HCT116 (cell line): ENCODE results near the gene CACNA2D2. TPM values are rescaled to one million over a fixed set of nuclear protein-coding genes. Genes with fewer than 3 reads are reported as not detected.

Experiments
- ATAC-seq: fragments of 200-7000 bp; cut with Tn5 transposase; 2 replicates; pipeline ENCODE4 v1.9.1; 2020; ENCODE audit warnings: mild to moderate bottlenecking, moderate library complexity
- BruUV-seq: library from RNA; stranded (reverse); fragments of 400-500 nt; replicated peaks from 2 replicates; lab custom pipeline; 2021; lab: Mats Ljungman, UMichigan
- CTCF ChIA-PET: fragments of 300-600 bp; sonication (Branson Sonifier 250); formaldehyde crosslinking; loops from one replicate; lab custom pipeline; 2021; ENCODE audit warnings: antibody characterized with exemption; lab: Charles Lee
- POLR2A ChIA-PET: fragments of 300-600, 350-600 bp; sonication (Branson Sonifier 250); formaldehyde crosslinking; loops from one replicate; lab custom pipeline; 2021; ENCODE audit warnings: antibody characterized with exemption; lab: Charles Lee
- RAD21 ChIA-PET, 2 experiments: fragments of 300-600 bp; sonication (Branson Sonifier 250); formaldehyde crosslinking; loops; one replicate each; lab custom pipeline; 2023; ENCODE audit warnings: low total read pairs in 2 of 2; ENCODE audit not compliant: uncharacterized antibody in 2 of 2, unreplicated experiment in 2 of 2, low non-redundant PET in 1 of 2; lab: Charles Lee
- DNase-seq: peaks from one replicate; pipeline ENCODE4 v3.0.0-alpha.2; 2010; ENCODE audit warnings: low read depth, low spot score
- H2AFZ ChIP-seq: fragments of 200-600 bp; shearing (Covaris generic), sonication (generic); 2 replicates; pipeline ENCODE4 v1.6.1; 2017; ENCODE audit warnings: low read depth, mixed run types, mixed read lengths, antibody characterized with exemption, low read length; ENCODE audit not compliant: poor library complexity, severe bottlenecking
- H3K27ac ChIP-seq: 2 replicates; pipeline ENCODE4 v1.5.1; 2012; ENCODE audit warnings: low read depth, low read length
- H3K27me3 ChIP-seq: fragments of 200-600 bp; sonication (generic); 2 replicates; pipeline ENCODE4 v1.6.1; 2016; ENCODE audit warnings: mixed run types, low read length, mixed read lengths; ENCODE audit not compliant: insufficient read depth
- H3K36me3 ChIP-seq, 2 experiments: fragments of 200-500 bp in 1 of 2; fragments of 200-600 bp in 1 of 2; sonication (Bioruptor generic) in 1 of 2; sonication (generic) in 1 of 2; 2 replicates each; pipeline versions ENCODE4 v1.5.1 to v1.6.1; 2014 to 2016; ENCODE audit warnings: low read length in 2 of 2, inconsistent platforms in 1 of 2, mixed read lengths in 1 of 2, mixed run types in 1 of 2; ENCODE audit not compliant: insufficient read depth in 2 of 2, control insufficient read depth in 1 of 2
- H3K4me1 ChIP-seq, 2 experiments: fragments of 200-600 bp in 1 of 2; sonication (generic) in 1 of 2; 2 replicates each; pipeline versions ENCODE4 v1.5.1 to v1.6.1; 2012 to 2017; ENCODE audit warnings: low read length in 2 of 2, inconsistent platforms in 1 of 2, mild to moderate bottlenecking in 1 of 2, mixed read lengths in 1 of 2, mixed run types in 1 of 2, moderate library complexity in 1 of 2; ENCODE audit not compliant: insufficient read depth in 2 of 2, control insufficient read depth in 1 of 2
- H3K4me2 ChIP-seq: fragments of 200-600 bp; sonication (generic); 2 replicates; pipeline ENCODE4 v1.6.1; 2017; ENCODE audit warnings: mixed run types, low read length, mixed read lengths
- H3K4me3 ChIP-seq, 2 experiments: fragments of 200-600 bp in 1 of 2; sonication (generic) in 1 of 2; replicated peaks in 1 of 2; 2 replicates each; pipeline ENCODE4 v1.5.1; 2011 to 2016; ENCODE audit warnings: low read length in 2 of 2, control low read depth in 1 of 2, low read depth in 1 of 2, mild to moderate bottlenecking in 1 of 2, mixed read lengths in 1 of 2, mixed run types in 1 of 2
- H3K79me2 ChIP-seq: fragments of 200-600 bp; sonication (generic); 2 replicates; pipeline ENCODE4 v1.6.1; 2017; ENCODE audit warnings: mild to moderate bottlenecking, mixed run types, low read length, moderate library complexity, mixed read lengths; ENCODE audit not compliant: insufficient read depth
- H3K9ac ChIP-seq: fragments of 200-600 bp; sonication (generic); 2 replicates; pipeline ENCODE4 v1.6.1; 2016; ENCODE audit warnings: low read length, mixed read lengths
- H3K9me2 ChIP-seq: fragments of 200-600 bp; sonication (generic), shearing (Covaris generic); 2 replicates; pipeline ENCODE4 v1.6.1; 2017; ENCODE audit warnings: mixed run types, mild to moderate bottlenecking, moderate library complexity; ENCODE audit not compliant: insufficient read depth
- H3K9me3 ChIP-seq, 2 experiments: fragments of 200-500 bp in 1 of 2; fragments of 200-600 bp in 1 of 2; sonication (Bioruptor generic) in 1 of 2; sonication (generic) in 1 of 2; 2 replicates each; pipeline ENCODE4 v1.6.1; 2014 to 2017; ENCODE audit warnings: low read length in 2 of 2, mixed read lengths in 2 of 2, inconsistent platforms in 1 of 2, low read depth in 1 of 2, mild to moderate bottlenecking in 1 of 2, mixed run types in 1 of 2, moderate library complexity in 1 of 2; ENCODE audit not compliant: control insufficient read depth in 1 of 2, insufficient read depth in 1 of 2
- H4K20me1 ChIP-seq: fragments of 200-600 bp; sonication (generic), shearing (Covaris generic); 2 replicates; pipeline ENCODE4 v1.6.1; 2017; ENCODE audit warnings: mixed run types, mild to moderate bottlenecking, moderate library complexity; ENCODE audit not compliant: insufficient read depth
- EZH2phosphoT487 ChIP-seq: fragments of 200-600 bp; IDR thresholded peaks from 2 replicates; pipeline ENCODE4 v1.6.1; 2018; ENCODE audit warnings: antibody characterized with exemption, borderline replicate concordance
- POLR2A ChIP-seq: IDR thresholded peaks from 2 replicates; pipeline ENCODE4 v1.7.0; 2011; ENCODE audit warnings: borderline replicate concordance; ENCODE audit not compliant: insufficient read depth, insufficient read length; ENCODE audit errors: extremely low read depth
- POLR2AphosphoS5 ChIP-seq: IDR thresholded peaks from 2 replicates; pipeline ENCODE4 v1.6.1; 2011; ENCODE audit warnings: mild to moderate bottlenecking, low read depth, low read length, moderate library complexity
- RAD21 ChIP-seq: IDR thresholded peaks from 2 replicates; pipeline ENCODE4 v1.6.1; 2012; ENCODE audit warnings: low read depth, mild to moderate bottlenecking
- SP1 ChIP-seq: IDR thresholded peaks from 2 replicates; pipeline ENCODE4 v1.6.1; 2012; ENCODE audit warnings: low read depth
- intact Hi-C: fragments of 100-400 bp; cut with micrococcal nuclease; formaldehyde crosslinking; loops from 2 replicates; pipeline ENCODE4 v1.10.0; 2022
- total RNA-seq: library from RNA; stranded (reverse); gene quantifications from one replicate; pipeline ENCODE4 v1.2.1, GENCODE V29; 2021; ENCODE audit not compliant: unreplicated experiment
- TF ChIP-seq, protein P1 (sequence below), 3 experiments: fragments of 200-600 bp in 1 of 3; sonication (generic) in 1 of 3; IDR thresholded peaks in 2 of 3; conservative IDR thresholded peaks in 1 of 3; 2 replicates each; pipeline ENCODE4 v1.5.1; 2012 to 2017; ENCODE audit warnings: low read depth in 2 of 3, low read length in 2 of 3, antibody characterized with exemption in 1 of 3, borderline replicate concordance in 1 of 3, control low read depth in 1 of 3, mild to moderate bottlenecking in 1 of 3, mixed read lengths in 1 of 3, mixed run types in 1 of 3, moderate library complexity in 1 of 3; ENCODE audit not compliant: insufficient read depth in 1 of 3

CACNA2D2 gene
- total RNA-seq, 1 experiment from 2014 or later, result 10.2 TPM

DNA sequence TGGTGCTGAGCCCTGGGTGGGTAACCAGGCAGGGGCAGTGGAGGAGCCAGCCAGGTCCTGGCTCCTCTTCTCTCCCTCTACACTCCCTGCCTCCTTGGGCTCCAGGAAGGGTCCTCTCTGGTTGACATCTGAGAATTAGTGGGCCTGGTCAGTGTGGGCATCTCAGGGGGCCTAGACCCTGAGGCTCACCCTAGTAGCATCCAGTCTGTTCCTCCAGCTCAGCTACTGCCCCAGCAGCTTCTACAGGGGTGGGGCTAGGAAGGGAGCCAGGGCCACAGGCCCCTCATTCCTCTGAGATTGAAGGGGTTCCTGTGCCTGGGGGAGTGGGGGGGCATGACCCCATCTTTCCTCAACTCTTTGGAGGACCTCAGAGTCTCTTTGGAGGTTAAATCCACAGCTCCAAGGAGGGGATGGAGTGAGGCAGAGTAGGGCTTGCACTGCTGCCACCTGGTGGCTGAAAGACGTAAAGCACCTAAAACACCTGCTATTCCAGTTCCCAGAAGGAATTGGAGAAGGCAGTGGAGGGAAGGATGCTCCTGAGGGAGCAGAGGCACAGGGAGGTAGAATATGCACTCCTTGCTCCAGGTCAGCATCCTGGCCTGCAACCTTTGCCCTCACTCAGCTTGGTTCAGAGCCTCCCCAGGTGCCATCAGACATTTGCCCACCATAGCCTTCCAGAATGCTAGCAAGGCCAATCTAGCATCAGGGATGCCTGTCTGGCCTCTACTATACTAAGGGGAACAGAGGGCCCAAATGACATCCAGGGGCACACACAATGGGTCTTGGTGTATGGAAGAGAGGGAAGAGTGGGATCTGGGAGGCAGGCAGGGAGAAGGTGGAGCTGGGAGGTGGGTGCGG lies 39.0 kb upstream of the CACNA2D2 start:
- Histone ChIP-seq H3K27ac (no peak overlapping the region), H3K36me3 (no peaks in the 10 kb centered on the region), H3K9ac (no peak overlapping the region), H3K4me3 (no peak overlapping the region), H4K20me1 (no peaks in the 10 kb centered on the region), H3K9me2 (no peaks in the 10 kb centered on the region), H3K4me2 (no peak overlapping the region), H3K4me1 (peaks cover 0 to 11% of the 10 kb centered on the region in 2 experiments; a peak in 2 of 4 replicates), H3K27me3 (peaks cover 6% of the 10 kb centered on the region; the same call in 1 of the 2 replicates), H3K79me2 (no peaks in the 10 kb centered on the region), H3K9me3 (no peaks in the 10 kb centered on the region), H2AFZ (no peak overlapping the region)
- ATAC-seq (peak; percentile 91), DNase-seq (peak; percentile 41)
- ChIA-PET POLR2A (interaction anchor here (1.0 to 1.2 kb wide), 3 partner anchors 192 to 195 kb away, joined by 3 to 5 read pairs (median 4); partner anchors contain the start of genes CYB561D2 and NPRL2), CTCF (interaction anchor here (0.6 to 2.6 kb wide), 16 partner anchors 9 to 214 kb away, joined by 3 to 25 read pairs (median 4); partner anchors contain the start of genes CISH, CYB561D2, NPRL2 and TUSC2), RAD21 (interaction anchor here (0.7 to 1.1 kb wide), 5 partner anchors 9 to 196 kb away, joined by 3 to 6 read pairs (median 3); no protein-coding TSS in a partner anchor)
- no TSS peak for BruUV-seq
- intact Hi-C loops, result loop anchor here (1.0 kb wide), 2 partner anchors 23 to 106 kb away; no protein-coding TSS in a partner anchor
- TF ChIP-seq RAD21 (peak; percentile 86), POLR2A (no peak), SP1 (no peak), EZH2phosphoT487 (no peak), POLR2AphosphoS5 (no peak)
- TF ChIP-seq, protein P1, sequence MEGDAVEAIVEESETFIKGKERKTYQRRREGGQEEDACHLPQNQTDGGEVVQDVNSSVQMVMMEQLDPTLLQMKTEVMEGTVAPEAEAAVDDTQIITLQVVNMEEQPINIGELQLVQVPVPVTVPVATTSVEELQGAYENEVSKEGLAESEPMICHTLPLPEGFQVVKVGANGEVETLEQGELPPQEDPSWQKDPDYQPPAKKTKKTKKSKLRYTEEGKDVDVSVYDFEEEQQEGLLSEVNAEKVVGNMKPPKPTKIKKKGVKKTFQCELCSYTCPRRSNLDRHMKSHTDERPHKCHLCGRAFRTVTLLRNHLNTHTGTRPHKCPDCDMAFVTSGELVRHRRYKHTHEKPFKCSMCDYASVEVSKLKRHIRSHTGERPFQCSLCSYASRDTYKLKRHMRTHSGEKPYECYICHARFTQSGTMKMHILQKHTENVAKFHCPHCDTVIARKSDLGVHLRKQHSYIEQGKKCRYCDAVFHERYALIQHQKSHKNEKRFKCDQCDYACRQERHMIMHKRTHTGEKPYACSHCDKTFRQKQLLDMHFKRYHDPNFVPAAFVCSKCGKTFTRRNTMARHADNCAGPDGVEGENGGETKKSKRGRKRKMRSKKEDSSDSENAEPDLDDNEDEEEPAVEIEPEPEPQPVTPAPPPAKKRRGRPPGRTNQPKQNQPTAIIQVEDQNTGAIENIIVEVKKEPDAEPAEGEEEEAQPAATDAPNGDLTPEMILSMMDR (IDR thresholded peaks at IDR 0.05 in 2 of 3, conservative IDR thresholded peaks at IDR 0.05 in 1 of 3; ENCODE audit: borderline replicate concordance in 1 of 3, insufficient read depth in 1 of 3, low read depth in 2 of 3, low read length in 2 of 3), result peak; percentile 91 to 94 (median 93)
